Muscle of leg (tissue), 11 donors: ENCODE measurements around the gene CCDC28A. TPM values are rescaled to one million over a fixed set of nuclear protein-coding genes. Genes with fewer than 3 reads are reported as not detected.

ENCODE experiments used
- DNase-seq: peaks from one replicate; pipeline ENCODE4 v3.0.0; 2013
- H3K27ac ChIP-seq: one replicate; pipeline ENCODE4 v1.5.1; 2013; ENCODE audit warnings: mild to moderate bottlenecking, low read length, control low read depth
- H3K27me3 ChIP-seq: one replicate; pipeline ENCODE4 v1.6.1; 2013; ENCODE audit warnings: low read length; ENCODE audit not compliant: control insufficient read depth, insufficient read depth
- H3K36me3 ChIP-seq: one replicate; pipeline ENCODE4 v1.6.1; 2013; ENCODE audit warnings: low read length; ENCODE audit not compliant: control insufficient read depth, insufficient read depth
- H3K4me1 ChIP-seq: one replicate; pipeline ENCODE4 v1.6.1; 2013; ENCODE audit warnings: low read length; ENCODE audit not compliant: control insufficient read depth, insufficient read depth
- H3K4me3 ChIP-seq: one replicate; pipeline ENCODE4 v1.5.1; 2013; ENCODE audit warnings: low read length, control low read depth
- H3K9me3 ChIP-seq: replicated peaks from 2 replicates; pipeline ENCODE4 v1.6.1; 2013; ENCODE audit warnings: low read depth, low read length; ENCODE audit not compliant: control insufficient read depth
- WGBS: methylation state at CpG from one replicate; pipeline ENCODE4 v1.1.5; 2013; ENCODE audit warnings: missing lambda C conversion rate; ENCODE audit not compliant: insufficient coverage; 5-methylcytosine and 5-hydroxymethylcytosine counted together
- polyA plus RNA-seq, 8 donors: library from polyadenylated mRNA; unstranded; fragments of 120-200 nt; gene quantifications; one replicate each; pipeline versions ENCODE4 v1.2.1 to v1.2.3, GENCODE V29; 2013; ENCODE audit warnings: inconsistent platforms in 1 of 8, low replicate concordance in 1 of 8; ENCODE audit not compliant: insufficient read length in 8 of 8, insufficient read depth in 1 of 8
- total RNA-seq: library from RNA; stranded (reverse); fragments of 120-200 nt; gene quantifications from one replicate; pipeline ENCODE4 v1.2.4, GENCODE V29; 2013

The CCDC28A gene
- total and polyA plus RNA-seq, 9 donors: 8.9 to 13.7 (median 10.8) TPM

DNA sequence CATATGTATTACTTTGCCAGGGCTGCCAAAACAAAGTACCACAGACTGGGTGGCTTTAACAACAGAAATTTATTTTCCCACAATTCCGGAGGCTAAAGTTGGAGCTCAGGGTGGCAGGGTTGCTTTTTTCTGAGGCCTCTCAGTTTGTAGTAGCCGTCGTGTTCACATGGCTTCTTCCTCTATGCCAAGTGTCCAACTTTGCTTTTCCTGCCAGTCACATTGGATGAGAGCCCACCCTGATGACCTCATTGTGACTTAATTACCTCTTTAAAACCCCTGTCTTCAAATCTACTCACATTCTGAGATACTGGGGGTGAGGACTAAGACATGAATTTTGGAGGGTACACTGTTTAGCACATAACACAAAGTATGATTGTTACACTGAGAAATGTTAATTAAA lies 12.4 kb downstream of the CCDC28A start:
- Histone ChIP-seq H3K4me1 (no peaks in the 10 kb centered on the region), H3K4me3 (no peak overlapping the region), H3K27ac (no peak overlapping the region), H3K36me3 (peaks cover 23% of the 10 kb centered on the region), H3K9me3 (no peaks in the 10 kb centered on the region), H3K27me3 (no peaks in the 10 kb centered on the region)
- 39% methylated on average over 3 of the region's 3 CpGs for WGBS
- no peak for DNase-seq

DNA sequence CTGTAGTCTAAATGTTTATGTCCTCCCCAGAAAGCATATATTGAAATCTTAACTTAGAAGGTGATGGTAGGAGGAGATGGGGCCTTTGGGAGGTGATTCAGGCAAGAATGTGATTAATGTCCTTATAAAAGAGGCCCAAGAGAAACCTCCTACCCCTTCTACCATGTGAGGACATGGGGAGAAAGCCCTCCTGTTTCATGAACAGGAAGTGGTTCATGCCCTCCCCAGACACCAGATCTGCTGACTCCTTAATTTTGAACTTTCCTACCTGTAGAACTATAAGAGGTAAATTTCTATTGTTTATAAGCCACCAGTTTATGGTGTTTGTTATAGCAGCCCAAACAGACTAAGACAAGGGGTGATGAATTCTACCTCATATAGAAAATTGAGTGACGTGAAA lies 13.6 kb downstream of the CCDC28A start:
- no peaks in the 10 kb centered on the region for H3K27me3 ChIP-seq

DNA sequence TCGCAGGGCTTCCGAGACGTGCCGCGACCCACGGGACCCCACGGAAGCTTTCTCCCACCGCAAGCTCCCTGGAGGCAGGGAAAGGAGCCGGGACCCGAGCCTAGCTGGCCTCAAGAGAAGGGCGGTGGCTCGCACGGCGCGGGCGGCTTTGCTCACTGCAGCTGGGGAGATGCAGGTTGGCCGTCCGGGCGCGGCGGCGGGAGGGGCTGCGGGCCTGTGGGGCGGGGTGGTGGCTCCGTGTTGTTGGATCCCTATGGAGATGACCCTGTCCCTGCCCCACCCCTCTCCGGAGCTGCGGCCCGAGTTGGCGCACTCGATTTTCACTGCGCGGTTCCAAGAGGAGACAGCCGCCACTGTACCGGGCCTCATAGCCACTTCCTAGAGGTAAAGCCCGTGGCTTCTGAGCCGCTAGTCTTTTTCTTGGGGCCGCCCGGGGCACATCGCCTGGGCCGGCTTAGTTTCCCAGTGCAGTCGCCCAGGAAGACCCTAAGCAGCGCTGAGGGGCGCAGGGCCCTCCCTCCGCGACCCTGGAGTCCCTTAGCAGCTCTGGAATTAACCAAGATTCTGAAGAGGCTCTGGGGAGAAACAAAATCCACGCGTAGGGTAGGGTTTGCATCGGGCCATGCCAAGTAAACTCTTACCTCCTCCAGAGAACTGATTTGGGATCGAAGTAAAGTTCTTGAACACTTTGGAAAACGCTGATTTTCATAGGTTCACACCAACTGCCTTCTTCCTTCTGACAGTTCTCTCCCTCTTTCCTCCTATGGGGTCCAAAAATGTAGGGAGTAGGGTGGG lies 22.4 kb downstream of the CCDC28A start, which contains the start of gene ECT2L:
Gene ECT2L (plus strand): TSS at position 279 of the 795 bp plus-strand sequence. CDS start 17,188 bp downstream, outside the sequence.
- peak within 1 kb of the TSS; percentile 67 for H3K4me3 ChIP-seq
- H3K27me3 ChIP-seq: peaks cover 3% of the 10 kb centered on the region
- peaks cover 9% of the 10 kb centered on the region for H3K36me3 ChIP-seq
- peak within 1 kb of the TSS; percentile 94 for H3K27ac ChIP-seq
- 12% methylated on average over 46 of the region's 50 CpGs for WGBS
- H3K9me3 ChIP-seq: no peaks in the 10 kb centered on the region
- H3K4me1 ChIP-seq: peaks cover 8% of the 10 kb centered on the region
- DNase-seq: peak; percentile 83

More for the DNA sequence above, 13.6 kb downstream of the CCDC28A start:
- no peak for DNase-seq
- H3K27ac ChIP-seq: no peak overlapping the region
- H3K36me3 ChIP-seq: peaks cover 27% of the 10 kb centered on the region
- H3K4me3 ChIP-seq: no peak overlapping the region
- no peaks in the 10 kb centered on the region for H3K9me3 ChIP-seq
- WGBS: no CpG with 5 or more reads among the region's 1 CpG
- H3K4me1 ChIP-seq: no peaks in the 10 kb centered on the region

DNA sequence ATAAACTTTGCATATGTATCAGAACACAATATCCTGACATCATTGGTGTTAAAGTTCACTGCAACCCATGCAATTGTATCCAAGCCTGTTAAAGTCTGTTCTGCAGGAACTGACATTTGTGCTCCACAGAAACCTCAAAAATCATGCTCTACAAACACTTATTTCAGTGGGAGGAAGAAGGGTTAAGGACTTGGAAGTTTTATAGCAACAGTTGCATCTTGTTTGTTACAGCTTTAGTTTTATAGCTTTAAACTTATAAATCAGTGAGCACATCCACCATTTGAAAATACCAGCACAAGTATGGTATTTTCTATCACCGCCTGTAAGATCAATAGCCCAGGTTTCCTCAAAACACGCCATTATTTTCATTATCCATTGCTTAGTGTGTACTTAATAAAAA lies 23.2 kb downstream of the CCDC28A start:
- H3K27me3 ChIP-seq: peaks cover 3% of the 10 kb centered on the region
- H3K27ac ChIP-seq: peak overlapping the region; percentile 94
- no peaks in the 10 kb centered on the region for H3K9me3 ChIP-seq
- peak overlapping the region; percentile 14 for H3K4me3 ChIP-seq
- peaks cover 5% of the 10 kb centered on the region for H3K36me3 ChIP-seq
- H3K4me1 ChIP-seq: peaks cover 8% of the 10 kb centered on the region
- no CpG with 5 or more reads among the region's 2 CpGs for WGBS
- DNase-seq: no peak

DNA sequence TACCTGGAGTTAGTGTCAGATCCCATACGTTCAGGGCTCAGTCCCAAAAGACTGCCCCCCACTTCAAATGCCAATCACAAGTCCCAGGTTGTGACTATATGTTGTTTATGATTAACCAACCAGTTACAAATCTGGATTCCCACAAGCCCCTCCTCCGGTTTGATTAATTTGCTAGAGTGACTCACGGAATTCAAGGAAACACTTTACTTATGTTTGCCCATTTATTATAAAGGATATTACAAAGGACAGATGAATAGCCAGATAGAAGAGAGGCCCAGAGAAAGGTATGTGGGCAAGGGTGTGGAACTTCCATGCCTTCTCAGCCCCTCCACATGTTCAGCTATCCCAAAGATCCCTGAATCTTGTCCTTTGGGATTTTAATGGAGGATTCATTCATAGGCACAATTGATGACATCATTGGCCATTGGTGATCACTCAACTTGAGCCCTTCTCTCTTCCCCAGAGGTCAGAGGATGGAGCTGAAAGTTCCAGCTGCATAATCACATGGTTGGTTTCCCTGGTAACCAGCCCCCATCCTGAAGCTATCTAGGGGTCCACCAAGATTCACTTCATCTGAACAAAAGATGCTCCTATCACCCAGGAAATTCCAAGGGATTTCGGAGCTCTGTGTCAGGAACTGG lies 24.4 kb downstream of the CCDC28A start:
- peaks cover 3% of the 10 kb centered on the region for H3K27me3 ChIP-seq
- H3K27ac ChIP-seq: no peak overlapping the region
- no CpG with 5 or more reads among the region's 4 CpGs for WGBS
- DNase-seq: no peak
- no peaks in the 10 kb centered on the region for H3K9me3 ChIP-seq
- H3K36me3 ChIP-seq: no peaks in the 10 kb centered on the region
- peaks cover 12% of the 10 kb centered on the region for H3K4me1 ChIP-seq
- no peak overlapping the region for H3K4me3 ChIP-seq

DNA sequence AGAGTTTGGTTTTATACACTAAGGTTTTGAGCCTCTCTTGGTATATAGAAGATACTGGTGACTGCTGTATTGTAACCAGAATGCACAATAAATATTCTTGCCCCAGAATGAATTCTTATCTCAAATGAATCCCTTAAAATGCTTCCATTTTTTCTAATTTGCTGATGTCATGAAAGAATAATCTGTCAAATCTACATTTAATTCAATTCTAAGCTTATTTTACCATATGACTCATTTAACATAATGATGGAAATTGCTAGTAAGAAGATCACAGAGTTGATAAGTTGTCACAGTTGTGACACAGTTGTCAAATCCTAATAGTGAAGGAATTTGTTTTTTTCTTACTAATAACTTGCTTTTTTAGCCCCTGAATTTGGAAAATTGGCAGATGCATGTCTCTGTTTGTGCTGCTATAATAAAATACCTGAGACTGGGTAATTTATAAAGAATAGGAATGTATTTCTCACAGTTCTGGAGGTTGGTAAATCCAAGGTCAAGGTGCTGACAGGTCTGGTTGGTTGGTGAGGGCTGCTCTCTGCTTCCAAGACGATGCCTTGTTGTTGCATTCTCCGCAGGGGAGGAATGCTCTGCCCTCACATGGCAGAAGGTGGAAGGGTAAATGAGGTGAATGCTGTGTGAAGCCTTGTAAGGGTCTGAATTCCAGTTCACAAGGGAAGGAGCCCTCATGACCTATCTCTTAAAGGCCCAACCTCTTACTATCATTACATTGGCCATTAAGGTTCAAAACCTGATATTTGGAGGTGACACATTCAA lies 27.0 kb downstream of the CCDC28A start:
- H3K27me3 ChIP-seq: peaks cover 3% of the 10 kb centered on the region
- no peaks in the 10 kb centered on the region for H3K36me3 ChIP-seq
- H3K4me1 ChIP-seq: peaks cover 18% of the 10 kb centered on the region
- no peak overlapping the region for H3K4me3 ChIP-seq
- no peaks in the 10 kb centered on the region for H3K9me3 ChIP-seq
- no peak for DNase-seq
- WGBS: 59% methylated on average over 2 of the region's 2 CpGs
- H3K27ac ChIP-seq: no peak overlapping the region

DNA sequence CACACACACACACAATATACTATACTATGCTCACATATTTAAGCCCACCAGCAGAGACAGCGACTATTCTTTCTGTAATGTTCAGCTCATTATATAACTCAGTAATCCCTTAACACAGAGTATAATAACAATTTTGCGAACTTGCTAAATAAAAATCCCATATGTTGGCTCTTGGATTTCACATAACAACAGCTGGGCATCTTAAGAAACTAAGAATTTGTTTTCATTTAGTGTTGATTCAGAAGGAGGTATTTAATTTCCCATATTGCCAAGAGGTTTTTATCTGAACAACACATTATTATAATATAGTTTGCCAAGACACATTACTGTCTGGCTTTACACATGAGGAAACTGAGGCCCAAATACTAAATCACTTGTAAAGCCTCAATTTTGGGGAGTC lies 29.8 kb downstream of the CCDC28A start:
- no peaks in the 10 kb centered on the region for H3K36me3 ChIP-seq
- whole genome bisulfite sequencing: no CpG with 5 or more reads among the region's 2 CpGs
- DNase-seq: peak; percentile 64
- H3K27ac ChIP-seq: peak overlapping the region; percentile 92
- H3K4me1 ChIP-seq: peaks cover 11% of the 10 kb centered on the region
- no peaks in the 10 kb centered on the region for H3K9me3 ChIP-seq
- no peak overlapping the region for H3K4me3 ChIP-seq
- no peaks in the 10 kb centered on the region for H3K27me3 ChIP-seq

DNA sequence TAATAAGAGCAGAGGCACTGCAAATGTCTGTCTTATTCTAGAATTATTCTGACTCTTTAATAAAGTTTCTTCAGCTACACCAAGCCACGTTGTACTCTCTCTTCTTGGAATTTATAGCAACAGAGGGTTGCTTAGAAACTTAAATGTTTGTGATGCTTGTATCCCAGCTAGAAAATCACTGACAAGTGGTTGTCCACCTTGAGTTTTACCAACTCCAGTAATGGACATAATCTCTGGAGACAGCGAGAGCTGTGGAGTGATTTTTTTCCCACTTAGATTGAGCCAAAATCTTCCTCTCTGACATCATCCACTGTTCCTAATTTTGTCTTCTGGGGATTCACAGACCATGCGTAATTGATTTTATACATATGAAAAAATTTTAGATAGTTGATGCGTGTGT lies 30.3 kb downstream of the CCDC28A start:
- no peaks in the 10 kb centered on the region for H3K27me3 ChIP-seq
- no peaks in the 10 kb centered on the region for H3K9me3 ChIP-seq
- no peak overlapping the region for H3K4me3 ChIP-seq
- no peaks in the 10 kb centered on the region for H3K36me3 ChIP-seq
- H3K27ac ChIP-seq: peak overlapping the region; percentile 92
- WGBS: no CpG with 5 or more reads among the region's 4 CpGs
- DNase-seq: peak; percentile 95
- peaks cover 11% of the 10 kb centered on the region for H3K4me1 ChIP-seq

DNA sequence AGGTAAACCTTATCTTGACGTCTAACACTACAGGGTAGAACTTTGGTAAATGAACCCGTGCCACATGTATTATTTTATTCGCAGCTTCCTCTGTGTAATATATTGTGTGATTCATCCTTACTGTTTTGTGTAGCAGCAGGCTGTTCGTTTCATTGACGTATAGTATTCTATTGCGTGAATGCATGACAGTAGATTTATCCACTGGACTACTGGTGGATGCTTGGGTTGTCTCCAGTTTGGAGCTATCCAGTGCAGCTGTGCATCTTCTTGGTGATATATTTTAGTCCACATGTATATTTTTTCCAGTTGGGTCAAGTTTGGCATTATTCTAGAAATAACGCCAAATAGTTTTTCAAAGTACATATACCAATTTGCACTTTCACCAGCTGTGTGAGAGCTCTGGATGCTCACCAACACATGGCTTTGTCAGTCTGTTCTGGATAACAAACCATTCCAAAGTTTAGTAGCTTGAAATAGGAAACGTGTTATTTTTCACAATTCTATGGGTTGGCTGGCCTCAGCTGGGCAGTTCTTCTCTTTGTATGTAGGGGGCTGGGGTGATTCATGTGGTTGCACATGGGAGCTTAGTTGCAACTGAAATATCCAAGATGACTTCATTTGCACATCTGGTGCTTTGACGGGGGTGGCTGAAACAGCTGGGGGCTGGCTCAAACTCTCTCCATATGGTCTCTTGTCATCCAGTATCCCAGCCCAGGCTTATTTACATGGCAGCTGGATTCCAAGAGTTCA lies 31.6 kb downstream of the CCDC28A start:
- Histone ChIP-seq H3K27me3 (no peaks in the 10 kb centered on the region), H3K4me1 (peaks cover 11% of the 10 kb centered on the region), H3K9me3 (no peaks in the 10 kb centered on the region), H3K36me3 (no peaks in the 10 kb centered on the region), H3K27ac (peak overlapping the region; percentile 92), H3K4me3 (no peak overlapping the region)
- DNase-seq: peak; percentile 96
- WGBS: no CpG with 5 or more reads among the region's 9 CpGs
